SK-N-SH (cell line): ENCODE data around the gene NOC2L. TPM values are rescaled to one million over a fixed set of nuclear protein-coding genes. Genes with fewer than 3 reads are reported as not detected.

Source experiments
- CTCF ChIA-PET: fragments of 300-600, 350-600 bp; formaldehyde crosslinking; extraction: SDS; loops from one replicate; lab custom pipeline; 2021; lab: Yijun Ruan, JAX
- POLR2A ChIA-PET: fragments of 350-600 bp; sonication (Branson Sonifier 250); formaldehyde crosslinking; extraction: SDS; loops from one replicate; lab custom pipeline; 2020; ENCODE audit warnings: antibody characterized with exemption, inconsistent platforms; lab: Yijun Ruan, JAX
- DNase-seq: peaks from one replicate; pipeline ENCODE4 v3.0.0; 2012
- H2AFZ ChIP-seq: fragments of 200-600 bp; sonication (generic); 2 replicates; pipeline ENCODE4 v1.8.1; 2016; ENCODE audit warnings: antibody characterized with exemption, mild to moderate bottlenecking, low read depth
- H3F3A ChIP-seq: fragments of 200-600 bp; sonication (generic); replicated peaks from 2 replicates; pipeline ENCODE3; 2016; ENCODE audit warnings: antibody characterized with exemption, mild to moderate bottlenecking; ENCODE audit not compliant: insufficient read depth
- H3K27ac ChIP-seq, 2 experiments: fragments of 200-500 bp in 1 of 2; fragments of 200-600 bp in 1 of 2; sonication (Bioruptor generic) in 1 of 2; sonication (generic), shearing (Covaris generic) in 1 of 2; 2 replicates each; pipeline versions ENCODE4 v1.5.1 to v1.6.1; 2014 to 2016; ENCODE audit warnings: low read depth in 2 of 2, inconsistent platforms in 1 of 2, low read length in 1 of 2, mild to moderate bottlenecking in 1 of 2, mixed read lengths in 1 of 2
- H3K27me3 ChIP-seq: fragments of 200-600 bp; sonication (generic), shearing (Covaris generic); 2 replicates; pipeline ENCODE4 v1.6.1; 2016; ENCODE audit warnings: mixed run types; ENCODE audit not compliant: insufficient read depth
- H3K36me3 ChIP-seq, 2 experiments: fragments of 200-500 bp in 1 of 2; fragments of 200-600 bp in 1 of 2; sonication (Bioruptor generic) in 1 of 2; sonication (generic) in 1 of 2; replicated peaks in 1 of 2; 2 replicates each; pipeline versions ENCODE3 to v1.5.1; 2014 to 2016; ENCODE audit warnings: low read length in 1 of 2, mild to moderate bottlenecking in 1 of 2; ENCODE audit not compliant: insufficient read depth in 2 of 2, control insufficient read depth in 1 of 2
- H3K4me1 ChIP-seq, 2 experiments: fragments of 200-500 bp in 1 of 2; fragments of 200-600 bp in 1 of 2; sonication (Bioruptor generic) in 1 of 2; sonication (generic), shearing (Covaris generic) in 1 of 2; 2 replicates each; pipeline versions ENCODE4 v1.5.1 to v1.6.1; 2014 to 2016; ENCODE audit warnings: low read depth in 1 of 2, low read length in 1 of 2, mixed run types in 1 of 2; ENCODE audit not compliant: insufficient read depth in 2 of 2, control insufficient read depth in 1 of 2
- H3K4me2 ChIP-seq: fragments of 200-600 bp; sonication (generic), shearing (Covaris generic); 2 replicates; pipeline ENCODE4 v1.6.1; 2017; ENCODE audit warnings: mixed run types
- H3K4me3 ChIP-seq, 2 experiments: fragments of 200-500 bp in 1 of 2; fragments of 200-600 bp in 1 of 2; sonication (Bioruptor generic) in 1 of 2; sonication (generic), shearing (Covaris generic) in 1 of 2; 2 replicates each; pipeline versions ENCODE4 v1.5.1 to v1.8.1; 2014 to 2016; ENCODE audit warnings: low read depth in 2 of 2, inconsistent platforms in 1 of 2, low read length in 1 of 2, mild to moderate bottlenecking in 1 of 2, mixed read lengths in 1 of 2, moderate library complexity in 1 of 2
- H3K79me2 ChIP-seq: fragments of 200-600 bp; sonication (generic); 2 replicates; pipeline ENCODE4 v1.8.1; 2017; ENCODE audit warnings: mild to moderate bottlenecking; ENCODE audit not compliant: insufficient read depth
- H3K9ac ChIP-seq: fragments of 200-600 bp; sonication (generic); 2 replicates; pipeline ENCODE4 v1.6.1; 2017; ENCODE audit warnings: mixed run types
- H3K9me2 ChIP-seq: fragments of 200-600 bp; sonication (generic); 2 replicates; pipeline ENCODE4 v1.6.1; 2017; ENCODE audit warnings: mixed run types
- H3K9me3 ChIP-seq: fragments of 200-600 bp; sonication (generic); 2 replicates; pipeline ENCODE4 v1.6.1; 2017; ENCODE audit warnings: mixed run types, mild to moderate bottlenecking, moderate library complexity
- H4K20me1 ChIP-seq: fragments of 200-600 bp; sonication (generic); 2 replicates; pipeline ENCODE4 v1.6.1; 2017; ENCODE audit warnings: mild to moderate bottlenecking, mixed run types; ENCODE audit not compliant: insufficient read depth
- EP300 ChIP-seq, 2 experiments: IDR thresholded peaks; 2 replicates each; pipeline versions ENCODE4 v1.4.0 to v1.6.1; 2012; ENCODE audit warnings: borderline replicate concordance in 1 of 2, low read depth in 1 of 2, low read length in 1 of 2
- FOXM1 ChIP-seq: IDR thresholded peaks from 2 replicates; pipeline ENCODE4 v1.4.0; 2012; ENCODE audit warnings: low read depth, mild to moderate bottlenecking
- JUND ChIP-seq: IDR thresholded peaks from 2 replicates; pipeline ENCODE4 v1.4.0; 2012
- MAX ChIP-seq: IDR thresholded peaks from 2 replicates; pipeline ENCODE4 v1.4.0; 2012; ENCODE audit warnings: low read depth
- NFIC ChIP-seq: IDR thresholded peaks from 2 replicates; pipeline ENCODE4 v1.4.0; 2012; ENCODE audit warnings: borderline replicate concordance
- NRF1 ChIP-seq: IDR thresholded peaks from 2 replicates; pipeline ENCODE4 v1.6.1; 2012; ENCODE audit warnings: low read depth, mild to moderate bottlenecking, low read length
- PBX3 ChIP-seq: IDR thresholded peaks from 2 replicates; pipeline ENCODE4; 2012
- RAD21 ChIP-seq: IDR thresholded peaks from 2 replicates; pipeline ENCODE4 v1.6.1; 2012; ENCODE audit warnings: mild to moderate bottlenecking, low read length
- RFX5 ChIP-seq: IDR thresholded peaks from 2 replicates; pipeline ENCODE4 v1.6.1; 2012; ENCODE audit warnings: mild to moderate bottlenecking, improper control_type of control experiment, low read length
- SIN3A ChIP-seq: IDR thresholded peaks from 2 replicates; pipeline ENCODE4 v1.6.1; 2012; ENCODE audit warnings: low read depth, mild to moderate bottlenecking, low read length, moderate library complexity, borderline replicate concordance
- USF2 ChIP-seq: fragments of 150-350 bp; IDR thresholded peaks from 2 replicates; pipeline ENCODE4 v1.6.1; 2017; ENCODE audit warnings: antibody characterized with exemption, low read length, low read depth, borderline replicate concordance
- ZBTB33 ChIP-seq: IDR thresholded peaks from 2 replicates; pipeline ENCODE4 v1.4.0; 2012; ENCODE audit warnings: low read depth, borderline replicate concordance
- WGBS: methylation state at CpG from one replicate; pipeline ENCODE4 v1.1.6; 2017; ENCODE audit warnings: low lambda C conversion rate; 5-methylcytosine and 5-hydroxymethylcytosine counted together
- polyA plus RNA-seq, 3 experiments: library from polyadenylated mRNA; depleted of rRNA; stranded (reverse); fragments of >200 nt; gene quantifications; 2 replicates each; pipeline ENCODE4 v1.2.3, GENCODE V29; 2012

The NOC2L gene
- polyA plus RNA-seq, 1 of the 3 experiments (the other 2 are of a cell fraction) = 124 TPM

- no peaks in the 10 kb centered on the region for H3K27me3 ChIP-seq
- H3K9me3 ChIP-seq = no peaks in the 10 kb centered on the region
- H3K27ac ChIP-seq = no peak overlapping the region
- no peaks in the 10 kb centered on the region for H3K79me2 ChIP-seq
- 87% methylated on average over 13 of the region's 45 CpGs for WGBS
- H3K9me2 ChIP-seq = no peaks in the 10 kb centered on the region
- H3F3A ChIP-seq = peaks cover 8% of the 10 kb centered on the region
- no peak overlapping the region for H3K4me3 ChIP-seq
- H3K9ac ChIP-seq = no peak overlapping the region
- no peak overlapping the region for H2AFZ ChIP-seq
- H3K4me2 ChIP-seq = no peak overlapping the region
- H3K36me3 ChIP-seq = no peaks in the 10 kb centered on the region
- POLR2A ChIA-PET = no interaction called here
- no peaks in the 10 kb centered on the region for H4K20me1 ChIP-seq
- TF ChIP-seq ZBTB33 (no peak), FOXM1 (no peak), JUND (no peak), MAX (no peak), NRF1 (no peak), RFX5 (no peak), SIN3A (no peak), NFIC (no peak), RAD21 (no peak), EP300 (IDR thresholded peaks at IDR 0.05; ENCODE audit: borderline replicate concordance in 1 of 2, low read depth in 1 of 2, low read length in 1 of 2) (no peak), USF2 (no peak), PBX3 (no peak)
- no peak for DNase-seq
- CTCF ChIA-PET = interaction anchor here (3.1 to 8.9 kb wide), 3 partner anchors 10 to 32 kb away, joined by 17 to 125 read pairs (median 61); no protein-coding TSS in a partner anchor
- peaks cover 0 to 36% of the 10 kb centered on the region in 2 experiments; a peak in 1 of 4 replicates for H3K4me1 ChIP-seq
Observed at GRCh38 chr1:936348-937264, 22.4 kb downstream of the NOC2L start.
